ENCODE measurements around the gene ZNF639. TPM values are rescaled to one million over a fixed set of nuclear protein-coding genes. Genes with fewer than 3 reads are reported as not detected.

Gene ZNF639
- total and polyA plus RNA-seq, 2 experiments from 2014 or later, result 33.6 to 62.8 TPM

- Histone ChIP-seq H3K36me3 (ENCODE audit: insufficient read depth) (no peaks in the 10 kb centered on the region), H3K4me1 (ENCODE audit: insufficient read depth) (no peaks in the 10 kb centered on the region), H3K79me2 (replicated peaks; ENCODE audit: insufficient read depth) (no peaks in the 10 kb centered on the region), H2AFZ (no peak overlapping the region; the same call in 1 of the 2 replicates), H3K9me2 (ENCODE audit: insufficient read depth) (no peaks in the 10 kb centered on the region), H3K4me3 (no peak overlapping the region), H3K27ac (ENCODE audit: low read depth) (no peak overlapping the region), H3K27me3 (ENCODE audit: insufficient read depth) (no peaks in the 10 kb centered on the region), H4K20me1 (replicated peaks; ENCODE audit: insufficient read depth) (no peaks in the 10 kb centered on the region), H3K4me2 (no peak overlapping the region), H3F3A (replicated peaks; ENCODE audit: low read depth) (no peaks in the 10 kb centered on the region)
- Mint-ChIP-seq H3K4me1 (no peaks in the 10 kb centered on the region), H3K9me3 (peaks cover 2% of the 10 kb centered on the region; the same call in 1 of the 3 replicates), H3K27ac (no peak overlapping the region), H3K4me3 (no peak overlapping the region), H3K36me3 (ENCODE audit: low read depth) (peaks cover 2% of the 10 kb centered on the region; the same call in 1 of the 3 replicates), H3K27me3 (ENCODE audit: insufficient read depth, low read depth, poor library complexity) (no peaks in the 10 kb centered on the region)
- DNase-seq (ENCODE audit: low spot score) (no peak), ATAC-seq (no peak)
- no peak for TF ChIP-seq EZH2phosphoT487 (IDR thresholded peaks at IDR 0.05; ENCODE audit: unreplicated experiment)
- TF ChIP-seq JUNB (IDR thresholded peaks at IDR 0.05; ENCODE audit: unreplicated experiment), result no peak
- no peak for TF ChIP-seq ZNF331 (CRISPR knock-in tag; IDR thresholded peaks at IDR 0.05; ENCODE audit: low read depth)
- no peak for TF ChIP-seq EZH2 (IDR thresholded peaks at IDR 0.05; ENCODE audit: low read depth, unreplicated experiment)
- TF ChIP-seq, protein P1, sequence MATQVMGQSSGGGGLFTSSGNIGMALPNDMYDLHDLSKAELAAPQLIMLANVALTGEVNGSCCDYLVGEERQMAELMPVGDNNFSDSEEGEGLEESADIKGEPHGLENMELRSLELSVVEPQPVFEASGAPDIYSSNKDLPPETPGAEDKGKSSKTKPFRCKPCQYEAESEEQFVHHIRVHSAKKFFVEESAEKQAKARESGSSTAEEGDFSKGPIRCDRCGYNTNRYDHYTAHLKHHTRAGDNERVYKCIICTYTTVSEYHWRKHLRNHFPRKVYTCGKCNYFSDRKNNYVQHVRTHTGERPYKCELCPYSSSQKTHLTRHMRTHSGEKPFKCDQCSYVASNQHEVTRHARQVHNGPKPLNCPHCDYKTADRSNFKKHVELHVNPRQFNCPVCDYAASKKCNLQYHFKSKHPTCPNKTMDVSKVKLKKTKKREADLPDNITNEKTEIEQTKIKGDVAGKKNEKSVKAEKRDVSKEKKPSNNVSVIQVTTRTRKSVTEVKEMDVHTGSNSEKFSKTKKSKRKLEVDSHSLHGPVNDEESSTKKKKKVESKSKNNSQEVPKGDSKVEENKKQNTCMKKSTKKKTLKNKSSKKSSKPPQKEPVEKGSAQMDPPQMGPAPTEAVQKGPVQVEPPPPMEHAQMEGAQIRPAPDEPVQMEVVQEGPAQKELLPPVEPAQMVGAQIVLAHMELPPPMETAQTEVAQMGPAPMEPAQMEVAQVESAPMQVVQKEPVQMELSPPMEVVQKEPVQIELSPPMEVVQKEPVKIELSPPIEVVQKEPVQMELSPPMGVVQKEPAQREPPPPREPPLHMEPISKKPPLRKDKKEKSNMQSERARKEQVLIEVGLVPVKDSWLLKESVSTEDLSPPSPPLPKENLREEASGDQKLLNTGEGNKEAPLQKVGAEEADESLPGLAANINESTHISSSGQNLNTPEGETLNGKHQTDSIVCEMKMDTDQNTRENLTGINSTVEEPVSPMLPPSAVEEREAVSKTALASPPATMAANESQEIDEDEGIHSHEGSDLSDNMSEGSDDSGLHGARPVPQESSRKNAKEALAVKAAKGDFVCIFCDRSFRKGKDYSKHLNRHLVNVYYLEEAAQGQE (IDR thresholded peaks at IDR 0.05; ENCODE audit: unreplicated experiment), result no peak
- TF ChIP-seq, protein P2, sequence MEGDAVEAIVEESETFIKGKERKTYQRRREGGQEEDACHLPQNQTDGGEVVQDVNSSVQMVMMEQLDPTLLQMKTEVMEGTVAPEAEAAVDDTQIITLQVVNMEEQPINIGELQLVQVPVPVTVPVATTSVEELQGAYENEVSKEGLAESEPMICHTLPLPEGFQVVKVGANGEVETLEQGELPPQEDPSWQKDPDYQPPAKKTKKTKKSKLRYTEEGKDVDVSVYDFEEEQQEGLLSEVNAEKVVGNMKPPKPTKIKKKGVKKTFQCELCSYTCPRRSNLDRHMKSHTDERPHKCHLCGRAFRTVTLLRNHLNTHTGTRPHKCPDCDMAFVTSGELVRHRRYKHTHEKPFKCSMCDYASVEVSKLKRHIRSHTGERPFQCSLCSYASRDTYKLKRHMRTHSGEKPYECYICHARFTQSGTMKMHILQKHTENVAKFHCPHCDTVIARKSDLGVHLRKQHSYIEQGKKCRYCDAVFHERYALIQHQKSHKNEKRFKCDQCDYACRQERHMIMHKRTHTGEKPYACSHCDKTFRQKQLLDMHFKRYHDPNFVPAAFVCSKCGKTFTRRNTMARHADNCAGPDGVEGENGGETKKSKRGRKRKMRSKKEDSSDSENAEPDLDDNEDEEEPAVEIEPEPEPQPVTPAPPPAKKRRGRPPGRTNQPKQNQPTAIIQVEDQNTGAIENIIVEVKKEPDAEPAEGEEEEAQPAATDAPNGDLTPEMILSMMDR (conservative IDR thresholded peaks at IDR 0.05; ENCODE audit: low read depth in 2 of 2), result no peak
- TF ChIP-seq ETS1 (IDR thresholded peaks at IDR 0.05), result no peak
- TF ChIP-seq NANOG (IDR thresholded peaks at IDR 0.05; ENCODE audit: borderline replicate concordance), result no peak
- TF ChIP-seq POLR2AphosphoS5 (IDR thresholded peaks at IDR 0.05; ENCODE audit: low read depth), result no peak
- no peak for TF ChIP-seq ZNF114 (CRISPR knock-in tag; IDR thresholded peaks at IDR 0.05)
- no peak for TF ChIP-seq ZNF462 (CRISPR knock-in tag; IDR thresholded peaks at IDR 0.05)
- TF ChIP-seq STAT1 (IDR thresholded peaks at IDR 0.05; ENCODE audit: unreplicated experiment), result no peak
- no peak for TF ChIP-seq CREB1 (CRISPR knock-in tag; IDR thresholded peaks at IDR 0.05; ENCODE audit: low read depth)
These were observed 18.2 kb upstream of the ZNF639 start for GRCh38 chr3:179304605-179305004.

All from GM23338 (cell line).